Transverse colon (tissue), 3 donors: Measurements from ENCODE around the gene FAM229B.

ENCODE experiments used
- EP300 ChIP-seq: sonication (generic); formaldehyde crosslinking; IDR thresholded peaks from one replicate; pipeline ENCODE4 v1.6.1; 2017; ENCODE audit warnings: antibody characterized with exemption, low read depth
- TF ChIP-seq, protein P1 (sequence below), 5 experiments: fragments of 200-600 bp in 3 of 5; fragments of 450-650 bp in 2 of 5; sonication (generic) in 3 of 5; IDR thresholded peaks; 1 replicate in 2 of 5; 2 replicates in 3 of 5; pipeline ENCODE4 v1.5.1; 2016 to 2017; ENCODE audit warnings: antibody characterized with exemption in 5 of 5, inconsistent platforms in 3 of 5, mild to moderate bottlenecking in 2 of 5, moderate library complexity in 1 of 5

DNA sequence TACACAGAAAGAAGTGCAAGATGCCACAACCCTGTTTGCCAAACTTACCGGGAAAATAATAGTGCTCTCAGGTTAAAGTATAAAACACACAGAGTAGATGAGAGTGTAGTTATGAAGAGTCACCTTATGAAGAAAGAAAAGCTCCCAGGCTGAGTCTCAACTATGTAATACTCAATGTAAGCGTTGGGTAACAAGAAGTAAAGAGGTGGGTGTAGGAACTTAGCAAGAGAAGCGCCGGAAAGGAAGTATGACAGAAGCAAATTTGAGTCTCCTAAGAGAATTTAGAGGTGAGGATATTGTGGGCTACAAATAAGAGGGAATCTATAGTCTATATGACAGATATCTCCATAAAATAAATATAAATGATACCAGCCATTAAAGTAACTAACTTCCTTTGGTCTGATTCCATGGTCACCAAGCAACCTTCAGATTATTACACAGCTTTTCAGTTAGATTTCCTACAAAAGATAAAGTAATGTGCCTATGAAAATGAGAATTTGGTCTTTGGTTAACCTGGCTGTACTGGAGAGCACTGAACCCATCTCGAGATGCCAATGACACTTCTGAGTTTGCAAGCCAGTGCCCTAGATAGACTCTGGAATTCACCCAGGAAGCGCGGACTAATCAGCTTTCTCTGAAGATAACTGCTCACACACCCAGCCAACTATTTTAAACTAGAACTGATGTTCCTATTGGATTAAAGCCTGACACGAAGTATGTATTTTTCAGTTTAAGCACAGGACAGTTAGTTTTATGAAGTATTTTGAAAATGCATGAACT, 1.9 kb upstream of the FAM229B start:
- TF ChIP-seq, protein P1, sequence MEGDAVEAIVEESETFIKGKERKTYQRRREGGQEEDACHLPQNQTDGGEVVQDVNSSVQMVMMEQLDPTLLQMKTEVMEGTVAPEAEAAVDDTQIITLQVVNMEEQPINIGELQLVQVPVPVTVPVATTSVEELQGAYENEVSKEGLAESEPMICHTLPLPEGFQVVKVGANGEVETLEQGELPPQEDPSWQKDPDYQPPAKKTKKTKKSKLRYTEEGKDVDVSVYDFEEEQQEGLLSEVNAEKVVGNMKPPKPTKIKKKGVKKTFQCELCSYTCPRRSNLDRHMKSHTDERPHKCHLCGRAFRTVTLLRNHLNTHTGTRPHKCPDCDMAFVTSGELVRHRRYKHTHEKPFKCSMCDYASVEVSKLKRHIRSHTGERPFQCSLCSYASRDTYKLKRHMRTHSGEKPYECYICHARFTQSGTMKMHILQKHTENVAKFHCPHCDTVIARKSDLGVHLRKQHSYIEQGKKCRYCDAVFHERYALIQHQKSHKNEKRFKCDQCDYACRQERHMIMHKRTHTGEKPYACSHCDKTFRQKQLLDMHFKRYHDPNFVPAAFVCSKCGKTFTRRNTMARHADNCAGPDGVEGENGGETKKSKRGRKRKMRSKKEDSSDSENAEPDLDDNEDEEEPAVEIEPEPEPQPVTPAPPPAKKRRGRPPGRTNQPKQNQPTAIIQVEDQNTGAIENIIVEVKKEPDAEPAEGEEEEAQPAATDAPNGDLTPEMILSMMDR (IDR thresholded peaks at IDR 0.05): no peak
- TF ChIP-seq EP300: no peak
